ENCODE measurements around the gene FARP1. TPM values are rescaled to one million over a fixed set of nuclear protein-coding genes. Genes with fewer than 3 reads are reported as not detected.
"Not testable (repeated sequence)": the region's sequence is repeated elsewhere in the genome, so short reads cannot be mapped to it uniquely, and the experiment has no call there.

Gene FARP1
- total and polyA plus RNA-seq, 4 experiments from 2014 or later, result 0.26 to 1.5 (median 0.42) TPM; not detected in 1

DNA sequence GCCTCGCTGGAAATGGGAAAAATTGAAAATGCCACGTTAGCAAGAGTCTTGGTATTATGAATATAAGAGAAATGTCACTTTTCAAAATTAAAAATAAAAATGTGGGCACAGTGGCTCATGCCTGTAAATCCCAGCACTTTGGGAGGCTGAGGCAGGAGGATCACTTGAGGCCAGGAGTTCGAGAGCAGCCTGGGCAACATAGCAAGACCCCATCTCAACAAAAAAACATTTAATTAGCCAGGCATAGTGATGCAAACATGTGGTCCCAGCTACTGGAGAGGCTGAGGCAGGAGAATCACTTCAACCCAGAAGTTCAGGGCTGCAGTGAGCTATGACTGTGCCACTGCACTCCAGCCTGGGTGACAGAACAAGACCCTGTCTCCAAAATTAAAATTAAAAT lies 270.4 kb downstream of the FARP1 start:
- DNase-seq; H3K36me3 Mint-ChIP-seq; H3K4me3 ChIP-seq (ENCODE audit: low read length in 2 of 2); H3K4me1 ChIP-seq (ENCODE audit: insufficient read depth, low read length); CTCF ChIA-PET (ENCODE audit: partially characterized antibody); H3K9me3 ChIP-seq (ENCODE audit: control insufficient read depth in 1 of 2, low read length in 2 of 2); H3K4me1 Mint-ChIP-seq; intact Hi-C loops (cut with micrococcal nuclease); H3K27ac Mint-ChIP-seq; POLR2A ChIA-PET (ENCODE audit: partially characterized antibody); H3K27me3 ChIP-seq (ENCODE audit: insufficient read depth, low read length); H3K4me3 Mint-ChIP-seq; H3K27ac ChIP-seq (ENCODE audit: low read depth, low read length); H3K36me3 ChIP-seq (ENCODE audit: insufficient read depth, low read length): not testable (repeated sequence)
- Mint-ChIP-seq H3K27me3 (peaks cover 10 to 29% of the 10 kb centered on the region in 2 donors), H3K9me3 (peaks cover 0 to 11% (median 6%) of the 10 kb centered on the region in 8 donors)

DNA sequence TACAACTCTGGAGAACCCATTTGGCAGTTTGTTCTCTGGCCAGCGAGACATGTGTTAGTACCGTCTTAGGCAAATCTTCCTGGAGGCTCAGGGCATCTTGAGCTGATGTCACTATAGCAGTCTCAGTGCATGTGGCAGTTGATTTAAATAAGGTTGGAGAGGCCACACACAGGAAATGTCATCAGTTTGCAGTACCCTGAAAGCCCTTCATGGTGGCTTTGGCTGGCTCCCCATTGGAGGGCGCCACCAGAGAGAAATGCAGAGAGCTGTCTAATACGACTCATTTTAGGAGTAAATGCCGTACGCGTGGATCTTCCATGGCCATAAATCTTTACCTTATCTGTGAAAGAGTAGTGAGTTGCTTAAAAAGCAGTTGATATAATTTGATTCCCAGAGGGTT lies 270.9 kb downstream of the FARP1 start:
- Mint-ChIP-seq H3K27me3 (peaks cover 10 to 29% of the 10 kb centered on the region in 2 donors), H3K4me1 (peaks cover 5 to 9% (median 7%) of the 10 kb centered on the region in 4 donors), H3K9me3 (peaks cover 0 to 11% (median 6%) of the 10 kb centered on the region in 8 donors), H3K36me3 (no peaks in the 10 kb centered on the region), H3K4me3 (no peak overlapping the region), H3K27ac (no peak overlapping the region)
- CTCF ChIA-PET (ENCODE audit: partially characterized antibody), result interaction anchor here (0.9 kb wide), 1 partner anchor 32 kb away, joined by 3 read pairs; no protein-coding TSS in a partner anchor
- POLR2A ChIA-PET (ENCODE audit: partially characterized antibody), result no interaction called here
- H3K4me3 ChIP-seq (ENCODE audit: low read length in 2 of 2), result no peak overlapping the region
- H3K36me3 ChIP-seq (ENCODE audit: insufficient read depth, low read length), result no peaks in the 10 kb centered on the region
- intact Hi-C loops (cut with micrococcal nuclease), result no loop called here
- no peak for DNase-seq
- H3K27ac ChIP-seq (ENCODE audit: low read depth, low read length), result no peak overlapping the region
- no peaks in the 10 kb centered on the region for H3K27me3 ChIP-seq (ENCODE audit: insufficient read depth, low read length)
- no peaks in the 10 kb centered on the region for H3K9me3 ChIP-seq (ENCODE audit: control insufficient read depth in 1 of 2, low read length in 2 of 2)
- H3K4me1 ChIP-seq (ENCODE audit: insufficient read depth, low read length), result no peaks in the 10 kb centered on the region

DNA sequence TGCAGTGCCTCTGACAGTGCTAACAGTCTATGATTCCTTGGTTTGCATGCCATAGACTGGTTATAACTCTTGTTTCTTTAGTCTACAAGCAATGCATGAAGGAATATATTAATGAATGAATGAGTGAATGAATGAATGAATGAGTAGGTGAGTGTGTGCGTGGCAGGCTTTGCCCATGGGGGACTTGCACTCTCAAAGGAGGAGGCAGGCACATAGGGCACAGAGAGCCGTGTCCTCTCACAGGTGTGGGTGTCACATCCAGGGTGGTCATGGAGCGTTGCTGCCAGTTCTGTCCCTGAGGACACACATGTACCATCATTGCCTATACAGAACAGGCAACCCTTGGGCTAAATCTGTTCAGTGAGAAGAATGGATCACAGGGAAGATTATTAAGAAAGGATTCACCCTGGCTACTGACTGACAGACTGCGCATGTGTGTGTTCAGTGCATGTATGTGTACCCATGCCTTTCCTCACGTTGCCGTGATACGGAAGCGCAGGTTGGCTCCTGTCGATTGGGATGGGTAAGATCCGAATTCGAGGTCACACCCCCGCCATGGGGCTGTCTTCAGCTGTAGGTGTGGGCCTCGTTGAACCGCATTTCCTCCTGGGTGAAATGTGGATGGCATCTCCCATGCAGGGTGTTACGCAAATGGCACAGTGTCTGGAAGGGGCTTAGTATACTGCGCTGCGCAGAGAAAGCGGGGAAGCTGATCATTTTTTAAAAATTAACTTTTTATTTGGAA lies 272.6 kb downstream of the FARP1 start:
- Mint-ChIP-seq H3K36me3 (no peaks in the 10 kb centered on the region), H3K4me3 (no peak overlapping the region), H3K27me3 (peaks cover 14 to 25% of the 10 kb centered on the region in 2 donors), H3K27ac (no peak overlapping the region), H3K4me1 (peaks cover 5 to 9% (median 7%) of the 10 kb centered on the region in 4 donors), H3K9me3 (peaks cover 0 to 11% (median 6%) of the 10 kb centered on the region in 8 donors)
- CTCF ChIA-PET (ENCODE audit: partially characterized antibody), result no interaction called here
- no peaks in the 10 kb centered on the region for H3K36me3 ChIP-seq (ENCODE audit: insufficient read depth, low read length)
- no peaks in the 10 kb centered on the region for H3K27me3 ChIP-seq (ENCODE audit: insufficient read depth, low read length)
- H3K27ac ChIP-seq (ENCODE audit: low read depth, low read length), result no peak overlapping the region
- H3K9me3 ChIP-seq (ENCODE audit: control insufficient read depth in 1 of 2, low read length in 2 of 2), result no peaks in the 10 kb centered on the region
- no peak overlapping the region for H3K4me3 ChIP-seq (ENCODE audit: low read length in 2 of 2)
- POLR2A ChIA-PET (ENCODE audit: partially characterized antibody), result no interaction called here
- H3K4me1 ChIP-seq (ENCODE audit: insufficient read depth, low read length), result no peaks in the 10 kb centered on the region
- no peak for DNase-seq
- intact Hi-C loops (cut with micrococcal nuclease), result no loop called here

DNA sequence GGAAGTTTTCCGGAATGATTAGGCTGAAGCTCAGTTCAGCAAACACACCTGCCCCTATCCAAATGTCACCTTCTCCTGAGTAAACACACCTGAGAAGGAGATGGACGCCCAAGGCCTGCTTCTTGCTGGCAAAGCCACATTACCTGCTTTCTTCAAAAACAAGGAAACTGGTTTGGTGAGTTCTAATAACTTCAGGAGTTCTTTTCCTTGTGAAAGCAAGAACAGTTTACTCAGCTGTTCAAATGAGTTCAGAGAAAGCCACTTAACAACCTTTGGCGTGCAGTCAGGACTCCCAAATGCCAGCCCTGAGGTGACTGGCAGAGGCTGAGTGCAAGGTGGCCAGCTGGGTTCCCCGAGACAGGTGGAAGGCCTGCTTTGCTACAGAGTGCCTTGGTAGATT lies 273.5 kb downstream of the FARP1 start:
- ChIA-PET CTCF (ENCODE audit: partially characterized antibody) (no interaction called here), POLR2A (ENCODE audit: partially characterized antibody) (no interaction called here)
- Mint-ChIP-seq H3K27ac (peak overlapping the region in 1 of 7 donors; percentile 37), H3K4me3 (no peak overlapping the region), H3K36me3 (no peaks in the 10 kb centered on the region), H3K4me1 (peaks cover 5 to 9% (median 7%) of the 10 kb centered on the region in 4 donors), H3K27me3 (peaks cover 12 to 21% of the 10 kb centered on the region in 2 donors), H3K9me3 (peaks cover 0 to 11% (median 6%) of the 10 kb centered on the region in 8 donors)
- no peak overlapping the region for H3K4me3 ChIP-seq (ENCODE audit: low read length in 2 of 2)
- no peaks in the 10 kb centered on the region for H3K27me3 ChIP-seq (ENCODE audit: insufficient read depth, low read length)
- no peaks in the 10 kb centered on the region for H3K4me1 ChIP-seq (ENCODE audit: insufficient read depth, low read length)
- intact Hi-C loops (cut with micrococcal nuclease), result no loop called here
- DNase-seq, result no peak
- H3K27ac ChIP-seq (ENCODE audit: low read depth, low read length), result no peak overlapping the region
- no peaks in the 10 kb centered on the region for H3K36me3 ChIP-seq (ENCODE audit: insufficient read depth, low read length)
- H3K9me3 ChIP-seq (ENCODE audit: control insufficient read depth in 1 of 2, low read length in 2 of 2), result no peaks in the 10 kb centered on the region

DNA sequence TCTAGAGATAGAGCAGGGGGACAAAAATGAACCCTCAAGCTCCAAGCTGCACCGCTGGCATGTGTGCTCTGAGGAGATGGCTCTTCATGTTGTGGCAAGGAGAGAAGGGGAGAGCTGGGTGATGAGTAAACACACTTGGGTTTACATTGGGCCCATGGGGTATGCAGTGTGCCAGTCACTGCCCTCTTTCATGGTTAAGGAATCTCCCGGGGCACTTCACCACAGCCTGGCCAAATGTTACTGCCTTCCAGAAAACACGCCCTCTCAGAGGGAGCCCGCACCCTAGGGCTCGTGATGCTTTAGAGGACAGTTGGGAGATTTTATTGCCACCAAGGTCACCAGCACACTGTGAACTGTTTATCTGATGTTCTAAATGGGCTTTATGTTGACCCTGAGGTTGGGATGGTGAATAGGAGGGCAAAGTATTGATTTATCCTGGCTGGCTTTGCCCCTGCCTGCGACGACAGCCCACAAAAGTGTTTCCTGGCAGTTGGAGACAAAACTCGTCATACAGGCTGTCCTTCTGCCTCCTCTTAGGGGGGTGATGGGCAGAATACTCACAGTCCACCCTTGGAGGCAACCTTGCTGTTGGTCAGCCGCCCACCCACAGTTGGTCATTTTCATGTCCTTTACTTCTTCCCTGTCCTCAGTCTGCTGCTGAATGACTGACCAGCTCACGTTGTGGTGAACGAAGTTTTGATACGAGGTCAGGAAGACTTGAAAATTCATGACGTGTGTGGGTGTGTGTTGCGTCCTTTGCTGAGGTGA lies 277.1 kb downstream of the FARP1 start:
- Histone ChIP-seq H3K4me3 (ENCODE audit: low read length in 2 of 2) (no peak overlapping the region), H3K36me3 (ENCODE audit: insufficient read depth, low read length) (no peaks in the 10 kb centered on the region), H3K9me3 (ENCODE audit: control insufficient read depth in 1 of 2, low read length in 2 of 2) (no peaks in the 10 kb centered on the region), H3K27me3 (ENCODE audit: insufficient read depth, low read length) (no peaks in the 10 kb centered on the region), H3K27ac (ENCODE audit: low read depth, low read length) (no peak overlapping the region), H3K4me1 (ENCODE audit: insufficient read depth, low read length) (no peaks in the 10 kb centered on the region)
- no peak overlapping the region for H3K4me3 Mint-ChIP-seq
- no peak overlapping the region for H3K27ac Mint-ChIP-seq
- H3K4me1 Mint-ChIP-seq, result no peaks in the 10 kb centered on the region
- H3K27me3 Mint-ChIP-seq, result peaks cover 9 to 15% of the 10 kb centered on the region in 2 donors
- ChIA-PET POLR2A (ENCODE audit: partially characterized antibody) (no interaction called here), CTCF (ENCODE audit: partially characterized antibody) (interaction anchor here (0.6 kb wide), 1 partner anchor 12 kb away, joined by 3 read pairs; no protein-coding TSS in a partner anchor)
- H3K9me3 Mint-ChIP-seq, result peaks cover 0 to 11% (median 6%) of the 10 kb centered on the region in 8 donors
- DNase-seq, result no peak
- intact Hi-C loops (cut with micrococcal nuclease), result no loop called here
- no peaks in the 10 kb centered on the region for H3K36me3 Mint-ChIP-seq

DNA sequence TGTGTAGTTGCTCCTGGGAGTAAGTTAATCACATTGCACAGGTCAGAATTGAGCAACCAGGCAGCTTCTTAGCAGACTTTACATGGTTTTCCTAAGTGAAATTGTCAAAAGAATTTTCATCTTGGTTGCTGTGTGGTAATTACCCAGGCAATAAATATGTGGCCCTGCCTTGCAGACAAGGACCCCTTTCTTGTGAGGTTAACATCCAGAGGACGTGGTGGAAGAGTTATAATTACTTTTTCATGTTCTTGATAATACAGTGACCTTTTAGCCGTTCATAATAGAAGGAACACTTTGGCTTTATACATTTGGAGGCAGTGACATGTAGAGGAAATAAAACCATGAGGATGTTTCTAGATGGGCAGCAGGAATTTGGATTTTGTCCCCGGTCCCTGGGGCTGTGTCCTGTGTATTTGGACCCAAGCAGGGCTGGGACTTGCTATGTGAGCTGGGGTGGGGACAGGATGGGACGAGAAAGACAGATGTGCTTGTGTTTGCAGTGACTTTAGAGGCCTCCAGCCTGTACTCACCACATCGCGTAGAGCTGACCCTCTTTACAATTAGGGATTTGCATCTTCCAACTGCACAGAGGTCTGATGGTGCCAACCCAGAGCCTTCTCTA lies 277.8 kb downstream of the FARP1 start:
- no peak overlapping the region for H3K27ac Mint-ChIP-seq
- ChIA-PET POLR2A (ENCODE audit: partially characterized antibody) (no interaction called here), CTCF (ENCODE audit: partially characterized antibody) (interaction anchor here (0.6 kb wide), 1 partner anchor 11 kb away, joined by 3 read pairs; no protein-coding TSS in a partner anchor)
- no peak overlapping the region for H3K4me3 ChIP-seq (ENCODE audit: low read length in 2 of 2)
- H3K9me3 ChIP-seq (ENCODE audit: control insufficient read depth in 1 of 2, low read length in 2 of 2), result no peaks in the 10 kb centered on the region
- H3K27me3 Mint-ChIP-seq, result peaks cover 7 to 15% of the 10 kb centered on the region in 2 donors
- H3K27me3 ChIP-seq (ENCODE audit: insufficient read depth, low read length), result no peaks in the 10 kb centered on the region
- H3K4me1 Mint-ChIP-seq, result no peaks in the 10 kb centered on the region
- H3K4me1 ChIP-seq (ENCODE audit: insufficient read depth, low read length), result no peaks in the 10 kb centered on the region
- intact Hi-C loops (cut with micrococcal nuclease), result no loop called here
- H3K9me3 Mint-ChIP-seq, result peaks cover 0 to 11% (median 6%) of the 10 kb centered on the region in 8 donors
- no peak for DNase-seq
- H3K36me3 Mint-ChIP-seq, result no peaks in the 10 kb centered on the region
- H3K36me3 ChIP-seq (ENCODE audit: insufficient read depth, low read length), result no peaks in the 10 kb centered on the region
- H3K27ac ChIP-seq (ENCODE audit: low read depth, low read length), result no peak overlapping the region
- no peak overlapping the region for H3K4me3 Mint-ChIP-seq

DNA sequence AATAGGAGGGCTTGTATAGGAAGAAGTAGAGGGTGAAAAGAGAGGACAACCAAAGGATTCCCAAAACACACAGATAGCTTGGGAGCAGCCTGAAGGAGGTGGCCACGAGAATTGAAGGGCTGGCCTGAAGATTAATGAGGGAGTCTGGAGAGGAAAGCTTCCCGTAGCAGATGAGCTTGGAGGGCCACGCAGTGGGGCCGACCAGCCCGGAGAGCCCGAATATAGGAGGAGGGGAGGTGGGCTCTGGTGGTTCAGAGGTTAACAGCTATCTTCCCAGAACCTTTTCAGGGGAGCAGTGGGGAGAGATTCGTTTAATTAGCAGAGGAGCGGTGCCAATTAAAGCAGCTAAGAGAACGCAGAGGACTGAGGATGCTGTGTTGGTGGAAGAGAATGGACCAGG lies 279.2 kb downstream of the FARP1 start:
- Mint-ChIP-seq H3K4me1 (no peaks in the 10 kb centered on the region), H3K9me3 (peaks cover 0 to 7% (median 2%) of the 10 kb centered on the region in 8 donors), H3K27ac (no peak overlapping the region), H3K36me3 (no peaks in the 10 kb centered on the region), H3K4me3 (no peak overlapping the region), H3K27me3 (peaks cover 9 to 21% of the 10 kb centered on the region in 2 donors)
- Histone ChIP-seq H3K9me3 (ENCODE audit: control insufficient read depth in 1 of 2, low read length in 2 of 2) (no peaks in the 10 kb centered on the region), H3K27ac (ENCODE audit: low read depth, low read length) (no peak overlapping the region), H3K36me3 (ENCODE audit: insufficient read depth, low read length) (no peaks in the 10 kb centered on the region), H3K4me3 (ENCODE audit: low read length in 2 of 2) (no peak overlapping the region), H3K27me3 (ENCODE audit: insufficient read depth, low read length) (no peaks in the 10 kb centered on the region), H3K4me1 (ENCODE audit: insufficient read depth, low read length) (no peaks in the 10 kb centered on the region)
- CTCF ChIA-PET (ENCODE audit: partially characterized antibody), result interaction anchor here (1.0 to 1.6 kb wide), 2 partner anchors 12 to 23 kb away, joined by 3 to 5 read pairs; no protein-coding TSS in a partner anchor
- no peak for DNase-seq
- intact Hi-C loops (cut with micrococcal nuclease), result no loop called here
- POLR2A ChIA-PET (ENCODE audit: partially characterized antibody), result no interaction called here
